ENCODE data around the gene WDR64. TPM values are rescaled to one million over a fixed set of nuclear protein-coding genes. Genes with fewer than 3 reads are reported as not detected.
A peak's percentile ranks its signal among the peaks of the same experiment; 100 is the strongest.

The WDR64 gene
- polyA plus RNA-seq, 4 donors: 0.09 TPM; not detected in 3

DNA sequence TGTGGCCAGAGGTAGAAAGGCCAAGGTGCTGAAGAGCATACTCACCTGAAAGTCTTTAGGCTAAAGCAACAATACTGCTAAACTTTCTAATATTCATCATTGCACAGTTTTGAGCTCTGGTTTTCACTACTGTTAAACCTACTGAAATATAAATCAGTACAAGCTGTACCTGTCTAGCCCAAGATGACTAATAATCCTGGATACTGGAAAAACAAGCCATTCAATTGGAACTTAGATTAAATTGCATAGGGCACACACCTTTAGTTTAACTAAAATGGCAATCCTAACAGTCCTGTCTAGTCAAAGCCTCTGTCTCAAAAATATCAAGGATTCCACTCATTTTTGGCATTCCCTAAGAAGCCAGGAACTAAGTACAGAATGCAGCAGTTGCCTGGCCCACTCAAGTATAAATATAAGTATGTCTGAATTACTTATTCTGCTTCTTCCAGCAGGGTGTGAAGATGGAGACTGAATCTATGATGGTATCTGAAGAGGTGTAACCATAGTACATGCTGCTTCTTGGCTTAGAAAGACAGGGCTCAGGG is 15.0 kb upstream of the WDR64 start:
- Histone ChIP-seq H3K9me3 (ENCODE audit: control insufficient read depth in 2 of 2, insufficient read depth in 1 of 2, low read depth in 1 of 2, low read length in 1 of 2) (peaks cover 0 to 8% of the 10 kb centered on the region in 2 donors), H3K27ac (ENCODE audit: low read depth in 1 of 3, low read length in 2 of 3) (no peak overlapping the region), H3K4me3 (ENCODE audit: low read depth in 1 of 3, low read length in 3 of 3) (no peak overlapping the region), H3K36me3 (ENCODE audit: control insufficient read depth in 3 of 3, insufficient read depth in 2 of 3, low read depth in 1 of 3, low read length in 3 of 3) (no peaks in the 10 kb centered on the region), H3K27me3 (ENCODE audit: control insufficient read depth in 3 of 3, insufficient read depth in 3 of 3, low read length in 3 of 3) (no peaks in the 10 kb centered on the region), H3K4me1 (ENCODE audit: control insufficient read depth in 3 of 3, insufficient read depth in 2 of 3, low read depth in 1 of 3, low read length in 2 of 3) (peaks cover 0 to 10% (median 2%) of the 10 kb centered on the region in 3 donors)
- DNase-seq (no peak), FAIRE-seq (no peak)

DNA sequence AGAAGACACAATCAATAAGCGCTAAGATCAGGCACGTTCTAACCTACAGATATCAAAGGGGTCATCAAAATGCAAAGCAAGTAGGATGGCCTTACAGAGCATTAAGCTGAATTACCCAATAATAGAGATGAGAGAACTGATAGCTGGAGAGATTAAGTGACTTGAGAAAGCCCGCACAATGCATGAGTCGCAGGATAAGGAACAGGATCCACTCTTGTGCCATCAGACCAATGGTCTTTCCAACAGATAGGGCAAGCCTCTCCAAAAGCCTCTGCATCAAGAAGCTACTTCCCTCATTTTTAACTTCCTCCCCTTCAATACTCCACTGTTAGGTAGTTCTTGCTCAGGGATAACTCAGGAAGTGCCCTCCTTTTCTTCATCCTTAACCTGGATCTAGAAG is 14.5 kb upstream of the WDR64 start:
- FAIRE-seq (no peak), DNase-seq (no peak)
- no peak overlapping the region for H3K4me3 ChIP-seq (ENCODE audit: low read depth in 1 of 3, low read length in 3 of 3)
- peaks cover 0 to 10% (median 2%) of the 10 kb centered on the region in 3 donors for H3K4me1 ChIP-seq (ENCODE audit: control insufficient read depth in 3 of 3, insufficient read depth in 2 of 3, low read depth in 1 of 3, low read length in 2 of 3)
- WGBS, 3 donors: 72 to 83% (median 83%) methylated on average over 4 of the region's 4 CpGs
- H3K36me3 ChIP-seq (ENCODE audit: control insufficient read depth in 3 of 3, insufficient read depth in 2 of 3, low read depth in 1 of 3, low read length in 3 of 3): no peaks in the 10 kb centered on the region
- peaks cover 0 to 8% of the 10 kb centered on the region in 2 donors for H3K9me3 ChIP-seq (ENCODE audit: control insufficient read depth in 2 of 2, insufficient read depth in 1 of 2, low read depth in 1 of 2, low read length in 1 of 2)
- H3K27ac ChIP-seq (ENCODE audit: low read depth in 1 of 3, low read length in 2 of 3): no peak overlapping the region
- H3K27me3 ChIP-seq (ENCODE audit: control insufficient read depth in 3 of 3, insufficient read depth in 3 of 3, low read length in 3 of 3): no peaks in the 10 kb centered on the region

DNA sequence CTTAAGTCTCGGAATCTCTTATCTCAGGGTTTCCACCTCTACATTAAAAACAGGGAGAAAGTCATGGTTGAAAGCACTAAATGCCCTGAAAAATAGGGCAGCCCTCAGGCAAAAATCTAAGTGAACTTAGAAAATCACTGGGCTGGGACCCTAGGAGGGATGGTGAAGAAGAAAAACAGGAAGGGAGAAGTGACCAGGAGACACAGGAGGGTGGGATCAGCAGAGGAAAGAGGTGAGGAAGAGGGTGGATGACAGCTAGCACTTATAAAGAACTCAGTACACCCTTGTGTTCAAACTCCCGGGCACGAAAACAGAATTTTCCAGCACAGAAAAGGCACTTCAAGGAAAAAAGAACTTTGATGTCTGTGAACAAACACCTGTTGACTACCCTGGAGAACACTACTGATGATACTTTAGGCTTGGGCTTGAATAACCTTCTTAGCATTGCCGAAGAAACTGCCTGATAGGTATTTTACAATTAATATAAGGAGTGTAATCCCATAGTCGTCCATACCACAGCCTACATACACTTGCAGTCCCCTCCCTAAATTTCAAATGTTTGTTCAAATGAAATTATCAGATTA is 13.9 kb upstream of the WDR64 start:
- 67 to 74% (median 71%) methylated on average over 5 of the region's 5 CpGs for WGBS, 3 donors
- Histone ChIP-seq H3K27ac (ENCODE audit: low read depth in 1 of 3, low read length in 2 of 3) (no peak overlapping the region), H3K4me3 (ENCODE audit: low read depth in 1 of 3, low read length in 3 of 3) (no peak overlapping the region), H3K9me3 (ENCODE audit: control insufficient read depth in 2 of 2, insufficient read depth in 1 of 2, low read depth in 1 of 2, low read length in 1 of 2) (peaks cover 0 to 11% of the 10 kb centered on the region in 2 donors), H3K4me1 (ENCODE audit: control insufficient read depth in 3 of 3, insufficient read depth in 2 of 3, low read depth in 1 of 3, low read length in 2 of 3) (peaks cover 0 to 10% (median 2%) of the 10 kb centered on the region in 3 donors), H3K36me3 (ENCODE audit: control insufficient read depth in 3 of 3, insufficient read depth in 2 of 3, low read depth in 1 of 3, low read length in 3 of 3) (no peaks in the 10 kb centered on the region), H3K27me3 (ENCODE audit: control insufficient read depth in 3 of 3, insufficient read depth in 3 of 3, low read length in 3 of 3) (no peaks in the 10 kb centered on the region)
- DNase-seq: no peak
- no peak for FAIRE-seq

DNA sequence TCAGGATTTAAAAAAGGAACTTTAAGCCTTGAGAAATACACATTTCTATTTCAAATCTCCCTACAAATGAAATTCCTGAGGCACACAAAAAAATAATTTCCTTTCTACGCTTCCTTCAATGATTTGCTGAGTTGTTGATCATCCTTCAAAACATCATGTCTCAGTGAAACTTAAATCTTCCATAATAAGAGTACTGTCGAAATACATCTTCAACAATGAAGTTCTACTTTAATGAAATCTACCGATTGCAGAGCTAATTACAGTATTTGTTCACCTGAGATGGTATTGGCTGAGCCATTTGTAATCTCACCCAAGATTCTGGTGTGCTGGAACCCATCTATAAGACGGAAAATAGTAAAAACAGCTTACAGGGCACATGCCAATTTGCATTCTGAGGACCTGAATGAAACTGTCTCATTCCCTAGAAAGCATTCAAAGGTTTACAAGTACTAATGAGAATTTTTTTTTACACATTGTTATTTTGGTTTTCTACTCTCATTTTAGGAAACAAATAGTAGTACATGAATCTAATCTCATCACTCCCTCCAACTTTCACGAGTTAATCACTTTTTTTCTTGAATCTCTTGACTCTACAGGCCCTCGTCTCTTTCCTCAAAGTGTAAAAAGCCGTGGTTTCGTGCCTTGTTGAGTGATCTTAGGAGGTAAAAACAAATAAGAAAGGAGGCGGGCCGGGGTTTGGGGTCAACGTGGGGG is 13.0 kb upstream of the WDR64 start:
- H3K4me3 ChIP-seq (ENCODE audit: low read depth in 1 of 3, low read length in 3 of 3): peak overlapping the region; percentile 81 to 95 (median 94)
- FAIRE-seq (no peak), DNase-seq (peak; percentile 21 to 39)
- no peaks in the 10 kb centered on the region for H3K27me3 ChIP-seq (ENCODE audit: control insufficient read depth in 3 of 3, insufficient read depth in 3 of 3, low read length in 3 of 3)
- peaks cover 0 to 12% of the 10 kb centered on the region in 2 donors for H3K9me3 ChIP-seq (ENCODE audit: control insufficient read depth in 2 of 2, insufficient read depth in 1 of 2, low read depth in 1 of 2, low read length in 1 of 2)
- no peaks in the 10 kb centered on the region for H3K36me3 ChIP-seq (ENCODE audit: control insufficient read depth in 3 of 3, insufficient read depth in 2 of 3, low read depth in 1 of 3, low read length in 3 of 3)
- peaks cover 0 to 10% (median 2%) of the 10 kb centered on the region in 3 donors for H3K4me1 ChIP-seq (ENCODE audit: control insufficient read depth in 3 of 3, insufficient read depth in 2 of 3, low read depth in 1 of 3, low read length in 2 of 3)
- 6 to 13% (median 13%) methylated on average over 11 of the region's 11 CpGs for WGBS, 3 donors
- peak overlapping the region in 2 of 3 donors; percentile 32 to 59 for H3K27ac ChIP-seq (ENCODE audit: low read depth in 1 of 3, low read length in 2 of 3)

DNA sequence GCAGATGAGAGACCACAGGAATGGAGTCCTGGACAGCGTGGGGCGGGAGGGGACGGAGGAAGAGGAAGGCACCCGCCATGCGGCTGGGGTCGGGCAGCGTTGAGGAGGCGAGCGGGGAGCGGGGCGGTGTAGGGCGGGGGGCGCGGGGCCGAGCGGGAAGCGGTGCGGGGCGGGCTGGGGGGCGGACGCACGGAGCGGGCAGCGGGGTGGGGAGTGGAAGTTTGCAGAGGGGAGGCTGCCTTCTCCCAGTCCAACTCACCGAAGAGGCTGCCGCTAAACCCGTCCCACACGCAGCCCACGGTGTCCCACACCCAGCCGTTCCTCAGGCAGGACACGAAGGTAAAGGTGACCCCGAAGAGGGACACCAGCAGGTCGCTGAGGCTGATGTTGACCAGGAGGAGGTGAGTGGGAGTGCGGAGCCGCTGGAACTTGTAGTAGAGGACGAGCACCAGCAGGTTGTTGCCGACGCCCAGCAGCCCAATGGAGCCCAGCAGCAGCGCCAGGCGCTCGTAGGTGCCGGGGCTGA is 12.4 kb upstream of the WDR64 start:
- Histone ChIP-seq H3K27ac (ENCODE audit: low read depth in 1 of 3, low read length in 2 of 3) (peak overlapping the region; percentile 56 to 81 (median 64)), H3K4me1 (ENCODE audit: control insufficient read depth in 3 of 3, insufficient read depth in 2 of 3, low read depth in 1 of 3, low read length in 2 of 3) (peaks cover 0 to 10% (median 2%) of the 10 kb centered on the region in 3 donors), H3K9me3 (ENCODE audit: control insufficient read depth in 2 of 2, insufficient read depth in 1 of 2, low read depth in 1 of 2, low read length in 1 of 2) (peaks cover 0 to 12% of the 10 kb centered on the region in 2 donors), H3K27me3 (ENCODE audit: control insufficient read depth in 3 of 3, insufficient read depth in 3 of 3, low read length in 3 of 3) (no peaks in the 10 kb centered on the region), H3K36me3 (ENCODE audit: control insufficient read depth in 3 of 3, insufficient read depth in 2 of 3, low read depth in 1 of 3, low read length in 3 of 3) (no peaks in the 10 kb centered on the region), H3K4me3 (ENCODE audit: low read depth in 1 of 3, low read length in 3 of 3) (peak overlapping the region; percentile 81 to 95 (median 94))
- DNase-seq: peak in 1 of 2 donors; percentile 44
- WGBS, 3 donors: 0 to 2% (median 1%) methylated on average over 28 to 42 of the region's 42 CpGs
- FAIRE-seq: no peak

DNA sequence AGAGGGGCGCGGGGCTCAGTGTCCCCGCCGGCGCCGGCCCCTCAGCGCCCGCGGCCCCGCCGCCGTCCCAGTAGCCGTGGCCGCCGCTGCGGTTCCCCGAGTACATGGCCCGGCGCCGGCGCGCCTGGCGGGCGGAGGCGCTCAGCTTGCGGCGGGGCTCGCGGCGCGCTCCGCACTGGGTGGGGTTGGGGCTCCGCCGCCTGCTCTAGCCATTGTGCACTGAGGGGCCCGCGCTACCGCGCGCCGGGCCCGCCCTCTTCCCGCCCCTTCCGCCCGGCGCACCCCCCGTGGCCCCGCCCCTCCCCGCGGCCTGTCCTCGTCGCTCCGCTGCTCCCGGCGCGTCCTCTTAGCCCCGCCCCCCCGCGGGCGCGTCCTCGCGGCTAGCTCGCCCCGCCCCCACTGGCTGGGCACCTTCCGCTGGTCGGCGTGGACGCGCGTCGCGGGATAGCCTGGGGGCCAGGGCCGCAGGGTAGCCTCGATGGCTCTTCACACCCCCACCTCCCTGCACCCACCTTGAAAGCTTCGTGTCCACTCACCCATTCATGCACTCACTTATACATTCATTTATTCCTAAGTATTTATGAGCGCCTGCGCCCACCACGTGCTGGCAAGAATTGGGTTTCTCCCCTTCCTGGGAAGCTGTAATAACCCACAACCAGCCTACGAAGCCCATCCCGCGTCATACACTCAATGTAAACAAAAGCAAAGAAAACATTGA is 11.8 kb upstream of the WDR64 start, which contains the start of the genes CHML and OPN3:
Gene CHML (minus strand): TSS at position 221 of the 718 bp plus-strand sequence. CDS start 4,603 bp downstream, outside the sequence.
Gene OPN3 (minus strand): TSS at position 221 of the 718 bp plus-strand sequence. CDS start 115 bp downstream, at position 106.
- no peak for FAIRE-seq
- WGBS, 3 donors: 4 to 6% (median 6%) methylated on average over 36 to 81 of the region's 81 CpGs
- Histone ChIP-seq H3K4me1 (ENCODE audit: control insufficient read depth in 3 of 3, insufficient read depth in 2 of 3, low read depth in 1 of 3, low read length in 2 of 3) (peaks cover 0 to 10% (median 2%) of the 10 kb centered on the region in 3 donors), H3K27me3 (ENCODE audit: control insufficient read depth in 3 of 3, insufficient read depth in 3 of 3, low read length in 3 of 3) (no peaks in the 10 kb centered on the region), H3K4me3 (ENCODE audit: low read depth in 1 of 3, low read length in 3 of 3) (peak within 1 kb of the TSS; percentile 81 to 95 (median 94)), H3K9me3 (ENCODE audit: control insufficient read depth in 2 of 2, insufficient read depth in 1 of 2, low read depth in 1 of 2, low read length in 1 of 2) (peaks cover 0 to 12% of the 10 kb centered on the region in 2 donors), H3K36me3 (ENCODE audit: control insufficient read depth in 3 of 3, insufficient read depth in 2 of 3, low read depth in 1 of 3, low read length in 3 of 3) (no peaks in the 10 kb centered on the region), H3K27ac (ENCODE audit: low read depth in 1 of 3, low read length in 2 of 3) (peak within 1 kb of the TSS; percentile 56 to 92 (median 64))
- DNase-seq: peak; percentile 92 to 95

DNA sequence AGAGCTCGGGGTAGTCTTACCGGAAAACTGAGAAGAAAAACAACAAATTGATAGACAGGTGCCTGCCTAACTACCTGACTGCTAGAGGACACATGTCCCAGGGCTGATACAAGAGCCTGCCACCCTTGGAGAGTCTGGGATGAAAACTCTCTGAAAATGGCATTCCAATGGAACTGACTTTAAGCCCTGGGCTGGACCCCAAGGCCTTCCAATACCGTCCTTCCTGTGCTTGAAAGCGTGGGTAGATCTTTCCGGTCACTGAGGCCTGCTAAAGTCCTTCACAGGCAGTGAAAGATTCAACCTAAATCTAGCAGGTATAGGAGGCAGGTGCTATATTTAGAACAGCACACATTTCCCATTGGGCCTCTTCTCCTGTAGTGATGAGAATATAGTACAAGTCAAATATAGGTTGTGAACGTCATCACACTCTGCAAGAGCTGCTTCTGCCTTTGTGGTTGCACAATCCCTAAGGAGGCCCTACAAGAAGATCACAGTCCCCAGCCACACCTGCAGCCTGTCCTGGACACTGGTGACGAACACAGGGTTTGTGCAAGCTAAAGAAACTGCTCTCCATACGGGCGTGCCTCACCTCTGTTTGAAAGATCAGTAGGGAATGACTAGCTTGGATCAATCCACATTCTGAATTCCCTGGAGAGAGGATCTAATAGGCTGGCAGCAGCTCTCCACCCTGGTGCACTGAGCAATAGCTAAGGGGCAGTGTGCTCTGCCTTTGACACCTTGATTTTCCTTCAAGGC is 11.0 kb upstream of the WDR64 start:
- FAIRE-seq (no peak), DNase-seq (peak; percentile 37 to 82)
- Histone ChIP-seq H3K27ac (ENCODE audit: low read depth in 1 of 3, low read length in 2 of 3) (peak overlapping the region in 2 of 3 donors; percentile 61 to 92), H3K4me1 (ENCODE audit: control insufficient read depth in 3 of 3, insufficient read depth in 2 of 3, low read depth in 1 of 3, low read length in 2 of 3) (peaks cover 0 to 10% (median 2%) of the 10 kb centered on the region in 3 donors), H3K27me3 (ENCODE audit: control insufficient read depth in 3 of 3, insufficient read depth in 3 of 3, low read length in 3 of 3) (no peaks in the 10 kb centered on the region), H3K9me3 (ENCODE audit: control insufficient read depth in 2 of 2, insufficient read depth in 1 of 2, low read depth in 1 of 2, low read length in 1 of 2) (peaks cover 0 to 12% of the 10 kb centered on the region in 2 donors), H3K4me3 (ENCODE audit: low read depth in 1 of 3, low read length in 3 of 3) (peak overlapping the region in 2 of 3 donors; percentile 54 to 81), H3K36me3 (ENCODE audit: control insufficient read depth in 3 of 3, insufficient read depth in 2 of 3, low read depth in 1 of 3, low read length in 3 of 3) (no peaks in the 10 kb centered on the region)
- 83 to 90% (median 86%) methylated on average over 9 of the region's 9 CpGs for whole genome bisulfite sequencing, 3 donors
